Measurements from ENCODE around the gene DHRS1. TPM values are rescaled to one million over a fixed set of nuclear protein-coding genes. Genes with fewer than 3 reads are reported as not detected.

DHRS1 gene
- total and polyA plus RNA-seq, 2 of the 4 experiments (the other 2 are of a cell fraction): 15.8 to 38.6 TPM

DNA sequence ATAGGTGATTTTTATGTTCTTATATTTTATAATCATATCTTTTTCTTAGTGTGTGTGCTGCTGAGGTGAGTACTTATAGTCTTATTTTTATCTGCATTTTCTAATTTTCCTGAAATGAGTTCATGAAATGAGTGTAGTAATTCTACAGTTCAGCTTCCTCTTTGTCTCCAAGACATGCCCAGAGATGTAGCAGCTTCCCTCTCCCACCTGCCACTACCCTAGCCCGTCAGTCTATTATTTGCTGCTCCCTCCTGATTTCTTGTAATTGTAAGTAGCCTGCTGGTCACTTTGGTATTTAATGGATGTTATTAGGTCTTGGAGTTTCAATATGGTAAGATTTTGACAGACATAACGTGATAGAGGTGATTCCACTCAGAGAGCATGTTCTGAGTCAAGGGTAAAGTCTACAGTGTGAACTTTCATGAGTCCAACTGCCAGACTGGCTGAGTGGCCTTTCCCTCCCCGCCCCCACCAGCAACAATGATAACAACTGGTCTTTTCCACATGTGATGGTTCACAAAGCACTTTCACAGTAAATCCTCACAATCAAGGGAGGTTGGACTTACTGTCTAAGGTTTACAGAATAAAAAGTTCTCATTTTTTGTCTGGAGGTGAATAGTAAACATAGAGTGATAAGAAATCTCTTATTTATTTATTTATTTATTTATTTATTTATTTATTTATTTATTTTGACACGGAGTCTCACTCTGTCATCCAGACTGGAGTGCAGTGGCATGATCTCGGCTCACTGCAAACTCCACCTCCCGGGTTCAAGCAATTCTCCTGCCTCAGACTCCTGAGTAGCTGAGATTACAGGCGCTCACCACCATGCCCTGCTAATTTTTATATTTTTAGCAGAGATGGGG, 44.4 kb upstream of the DHRS1 start (continued):
- TF ChIP-seq FOS (IDR thresholded peaks at IDR 0.05; ENCODE audit: low read depth, low read length): no peak

DNA sequence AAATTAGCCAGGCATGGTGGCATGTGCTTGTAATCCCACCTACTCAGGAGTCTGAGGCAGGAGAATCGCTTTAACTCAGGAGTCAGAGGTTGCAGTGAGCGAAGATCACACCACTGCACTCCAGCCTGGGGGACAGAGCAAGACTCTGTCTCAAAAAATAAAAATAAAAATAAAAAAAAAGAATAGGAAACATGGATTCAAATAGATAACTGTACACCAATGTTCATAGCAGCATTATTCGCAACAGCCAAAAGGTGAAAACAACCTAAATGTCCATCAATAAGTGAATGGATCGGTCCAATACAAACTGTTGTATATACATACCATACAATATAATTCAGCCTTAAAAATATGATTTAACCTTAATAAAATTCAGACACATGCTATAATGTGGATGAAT, 43.3 kb upstream of the DHRS1 start:
- Histone ChIP-seq H2BK15ac (ENCODE audit: low read depth, low read length) (no peak overlapping the region), H3K4me2 (ENCODE audit: low read depth, low read length) (no peak overlapping the region), H3K27me3 (ENCODE audit: control insufficient read depth, insufficient read depth, low read length) (peaks cover 64% of the 10 kb centered on the region), H3K4ac (ENCODE audit: low read depth, low read length) (no peak overlapping the region), H4K91ac (ENCODE audit: insufficient read depth, low read depth, low read length) (no peak overlapping the region), H3K23ac (ENCODE audit: low read depth, low read length) (no peak overlapping the region), H2AK5ac (ENCODE audit: low read depth, low read length) (no peak overlapping the region), H3K4me1 (ENCODE audit: control insufficient read depth, insufficient read depth, low read length) (no peaks in the 10 kb centered on the region), H4K20me1 (ENCODE audit: insufficient read depth, low read length) (no peaks in the 10 kb centered on the region), H3K18ac (ENCODE audit: low read depth, low read length) (no peak overlapping the region), H3K9me1 (ENCODE audit: insufficient read depth, low read length) (no peaks in the 10 kb centered on the region), H3K79me1 (ENCODE audit: low read depth in 1 of 2, low read length in 2 of 2) (no peaks in the 10 kb centered on the region), H2BK5ac (ENCODE audit: low read depth, low read length, poor library complexity, severe bottlenecking) (no peak overlapping the region), H3K56ac (ENCODE audit: extremely low read depth, insufficient read depth, low read length) (no peak overlapping the region), H2BK20ac (ENCODE audit: low read depth, low read length) (no peak overlapping the region), H2AFZ (replicated peaks; ENCODE audit: low read length, poor library complexity) (no peak overlapping the region), H4K5ac (ENCODE audit: low read depth, low read length) (no peak overlapping the region), H3K14ac (replicated peaks; ENCODE audit: low read depth, low read length) (no peak overlapping the region), H3K27ac (ENCODE audit: insufficient read depth, low read length) (no peak overlapping the region), H3K9me3 (ENCODE audit: control insufficient read depth, insufficient read depth, low read length) (no peaks in the 10 kb centered on the region; the same call in 1 of the 2 replicates), H2AK9ac (replicated peaks; ENCODE audit: low read depth, low read length, poor library complexity) (no peak overlapping the region), H4K8ac (ENCODE audit: low read depth in 2 of 2, low read length in 2 of 2) (no peak overlapping the region), H2BK120ac (ENCODE audit: low read depth, low read length) (no peak overlapping the region), H3K4me3 (ENCODE audit: insufficient read depth, low read depth, low read length) (no peak overlapping the region), H3K9ac (ENCODE audit: low read depth, low read length) (no peak overlapping the region), H3K36me3 (ENCODE audit: control insufficient read depth, insufficient read depth, low read length) (no peaks in the 10 kb centered on the region)
- ATAC-seq (ENCODE audit: low read depth) (no peak), DNase-seq (no peak)
- dilution Hi-C loops (cut with HindIII; ENCODE audit: low sequenced_read_pairs, unreplicated experiment) (no loop called here), in situ Hi-C loops (cut with MboI; ENCODE audit: low sequenced_read_pairs) (no loop called here), intact Hi-C loops (cut with micrococcal nuclease) (no loop called here)
- 100% methylated on average over 1 of the region's 4 CpGs; no CpG with 5 or more reads in 1 of the 2 experiments for WGBS, 2 experiments (ENCODE audit: extremely low coverage in 2 of 2, insufficient read length in 1 of 2)
- TF ChIP-seq FOS (IDR thresholded peaks at IDR 0.05; ENCODE audit: low read depth, low read length) (no peak), BHLHE40 (IDR thresholded peaks at IDR 0.05; ENCODE audit: low read depth, low read length) (no peak), MXI1 (IDR thresholded peaks at IDR 0.05; ENCODE audit: borderline replicate concordance, low read depth, low read length) (no peak), RAD21 (IDR thresholded peaks at IDR 0.05; ENCODE audit: low read length) (no peak), CHD1 (IDR thresholded peaks at IDR 0.05; ENCODE audit: low read depth, low read length) (no peak), MAZ (IDR thresholded peaks at IDR 0.05; ENCODE audit: borderline replicate concordance, low read depth, low read length) (no peak), NFE2L2 (IDR thresholded peaks at IDR 0.05; ENCODE audit: low read depth, low read length) (no peak), RFX5 (IDR thresholded peaks at IDR 0.05; ENCODE audit: low read depth, low read length) (no peak)
- TF ChIP-seq, protein P1, sequence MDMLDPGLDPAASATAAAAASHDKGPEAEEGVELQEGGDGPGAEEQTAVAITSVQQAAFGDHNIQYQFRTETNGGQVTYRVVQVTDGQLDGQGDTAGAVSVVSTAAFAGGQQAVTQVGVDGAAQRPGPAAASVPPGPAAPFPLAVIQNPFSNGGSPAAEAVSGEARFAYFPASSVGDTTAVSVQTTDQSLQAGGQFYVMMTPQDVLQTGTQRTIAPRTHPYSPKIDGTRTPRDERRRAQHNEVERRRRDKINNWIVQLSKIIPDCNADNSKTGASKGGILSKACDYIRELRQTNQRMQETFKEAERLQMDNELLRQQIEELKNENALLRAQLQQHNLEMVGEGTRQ (IDR thresholded peaks at IDR 0.05; ENCODE audit: low read depth, low read length): no peak
- BruUV-seq (replicated peaks): no TSS peak
- POLR2A ChIA-PET (ENCODE audit: unreplicated experiment): no interaction called here
- CTCF ChIA-PET: interaction anchor here (1.1 kb wide), 1 partner anchor 9 kb away, joined by 4 read pairs; no protein-coding TSS in a partner anchor
